Psoas muscle (tissue), 8 donors: ENCODE measurements around the gene TAF13. TPM values are rescaled to one million over a fixed set of nuclear protein-coding genes. Genes with fewer than 3 reads are reported as not detected.

Experiments
- ATAC-seq, 4 donors: fragments of 200-7000 bp; cut with Tn5 transposase; one replicate each; pipeline ENCODE4 v1.9.1; 2020; ENCODE audit warnings: moderate library complexity in 3 of 4, mild to moderate bottlenecking in 2 of 4
- DNase-seq, 2 donors: peaks; one replicate each; pipeline ENCODE4 v3.0.0-alpha.2; 2020
- H3K27ac ChIP-seq: fragments of 200-600 bp; one replicate; pipeline ENCODE4 v1.8.0; 2022
- H3K27me3 ChIP-seq, 3 donors: fragments of 200-600 bp in 1 of 3; one replicate each; pipeline versions ENCODE4 v1.6.1 to v1.8.0; 2013 to 2022; ENCODE audit warnings: low read length in 2 of 3, mild to moderate bottlenecking in 2 of 3, moderate library complexity in 1 of 3; ENCODE audit not compliant: insufficient read depth in 3 of 3
- H3K36me3 ChIP-seq, 2 donors: fragments of 200-600 bp in 1 of 2; one replicate each; pipeline versions ENCODE4 v1.6.1 to v1.8.0; 2013 to 2022; ENCODE audit warnings: low read depth in 1 of 2, mild to moderate bottlenecking in 1 of 2, moderate library complexity in 1 of 2; ENCODE audit not compliant: insufficient read depth in 1 of 2
- H3K4me1 ChIP-seq: fragments of 200-600 bp; one replicate; pipeline ENCODE4 v1.8.0; 2022
- H3K4me3 ChIP-seq: fragments of 200-600 bp; one replicate; pipeline ENCODE4 v1.8.0; 2022; ENCODE audit warnings: mild to moderate bottlenecking
- H3K9me3 ChIP-seq: fragments of 200-600 bp; one replicate; pipeline ENCODE4 v1.8.0; 2022
- CTCF ChIP-seq: fragments of 200-600 bp; IDR thresholded peaks from one replicate; pipeline ENCODE4 v1.8.0; 2022; ENCODE audit warnings: antibody characterized with exemption
- WGBS, 3 donors: extraction: QIAGEN DNeasy Blood & Tissue Kit; methylation state at CpG; one replicate each; pipeline versions ENCODE4 v1.1.6 to v1.1.7; 2013; 5-methylcytosine and 5-hydroxymethylcytosine counted together
- intact Hi-C, 2 donors: fragments of 100-400 bp; cut with DNase I; formaldehyde crosslinking; loops; one replicate each; pipeline versions ENCODE4 v1.11.0 to v1.14.2; 2022
- polyA plus RNA-seq, 3 donors: library from polyadenylated mRNA; stranded (reverse); fragments of 200-250 nt; gene quantifications; one replicate each; pipeline ENCODE4 v1.2.3, GENCODE V29; 2013
- total RNA-seq, 4 donors: library from RNA; stranded (reverse); fragmentation: NEBNext Ultra II Directional in 2 of 4; extraction: Animal tissue kit (Norgen Biotek cat#: 25700) in 2 of 4; gene quantifications; one replicate each; pipeline versions ENCODE4 v1.2.1 to v1.2.4, GENCODE V29; 2021 to 2023
- donor health status: healthy with polysubstance abuse.
- donor health status: DM: no; HTN: no; CAD: no; lungs with moderate emphysema.
- donor health status: Bipolar disorder and iron deficiency.
- donor health status: healthy.
- donor health status: DM: yes; HTN: yes; CAD: no.
- donor health status: DM: no; HTN: no; CAD: no.
- donor health status: DM: no; HTN: no; CAD: no.
- donor health status: DM: yes; HTN: yes; CAD: no.

Gene TAF13
- total and polyA plus RNA-seq, 7 donors = 61.5 to 228 (median 77.0) TPM

GRCh38 chr1:109045595-109045994 is 30.2 kb downstream of the TAF13 start:
- Histone ChIP-seq H3K27ac (no peak overlapping the region), H3K9me3 (no peaks in the 10 kb centered on the region), H3K27me3 (no peaks in the 10 kb centered on the region), H3K4me3 (no peak overlapping the region), H3K4me1 (peaks cover 2% of the 10 kb centered on the region), H3K36me3 (no peaks in the 10 kb centered on the region)
- intact Hi-C loops = loop anchor here in 1 of 2 donors (10.0 kb wide), 1 partner anchor 81 kb away; the partner anchor contains the start of gene CLCC1
- TF ChIP-seq CTCF = no peak
- DNase-seq (no peak), ATAC-seq (no peak)
- 67 to 79% (median 74%) methylated on average over 1 of the region's 1 CpG for WGBS, 3 donors

- WGBS, 3 donors = 1% methylated on average over 48 to 90 of the region's 90 CpGs
- H3K4me3 ChIP-seq = peak within 1 kb of the TSS; percentile 98
- intact Hi-C loops = loop anchor here (5.0 to 10.0 kb wide), 3 partner anchors 35 to 77 kb away; partner anchors contain the start of genes TMEM167B (in 2 of the 2), CLCC1 (in 1 of the 2) and TAF13 (in 1 of the 2)
- no peaks in the 10 kb centered on the region for H3K27me3 ChIP-seq
- no peaks in the 10 kb centered on the region for H3K36me3 ChIP-seq
- TF ChIP-seq CTCF = no peak
- H3K4me1 ChIP-seq = peaks cover 11% of the 10 kb centered on the region
- H3K9me3 ChIP-seq = no peaks in the 10 kb centered on the region
- DNase-seq (peak; percentile 95 to 98), ATAC-seq (peak; percentile 98 to 100 (median 99))
- peak within 1 kb of the TSS; percentile 85 for H3K27ac ChIP-seq
Observed at GRCh38 chr1:109041621-109042468, 34.0 kb downstream of the TAF13 start, which contains the start of gene WDR47. WDR47 (minus strand) TSS chr1:109042102; CDS start chr1:109023512, 18,590 bp downstream.

GRCh38 chr1:109040989-109041620 is 34.7 kb downstream of the TAF13 start:
- peak; percentile 31 to 60 for DNase-seq

GRCh38 chr1:109040627-109040988 is 35.2 kb downstream of the TAF13 start:
- H3K36me3 ChIP-seq = no peaks in the 10 kb centered on the region
- H3K4me1 ChIP-seq = peaks cover 11% of the 10 kb centered on the region
- H3K27ac ChIP-seq = peak overlapping the region; percentile 85
- peak overlapping the region; percentile 98 for H3K4me3 ChIP-seq
- no peak for DNase-seq
- ATAC-seq = no peak
- intact Hi-C loops = loop anchor here (5.0 to 10.0 kb wide), 3 partner anchors 37 to 76 kb away; partner anchors contain the start of genes TMEM167B (in 2 of the 2), CLCC1 (in 1 of the 2) and TAF13 (in 1 of the 2)
- 19 to 32% (median 22%) methylated on average over 3 of the region's 3 CpGs for WGBS, 3 donors
- no peak for TF ChIP-seq CTCF
- no peaks in the 10 kb centered on the region for H3K9me3 ChIP-seq
- no peaks in the 10 kb centered on the region for H3K27me3 ChIP-seq

More at GRCh38 chr1:109040989-109041620, 34.7 kb downstream of the TAF13 start:
- Histone ChIP-seq H3K9me3 (no peaks in the 10 kb centered on the region), H3K36me3 (no peaks in the 10 kb centered on the region), H3K27ac (peak overlapping the region; percentile 85), H3K4me1 (peaks cover 11% of the 10 kb centered on the region), H3K4me3 (peak overlapping the region; percentile 98), H3K27me3 (no peaks in the 10 kb centered on the region)
- ATAC-seq = peak; percentile 11 to 47 (median 24)
- WGBS, 3 donors = 0 to 1% (median 1%) methylated on average over 39 to 44 of the region's 44 CpGs
- TF ChIP-seq CTCF = no peak
- intact Hi-C loops = loop anchor here (5.0 to 10.0 kb wide), 3 partner anchors 36 to 76 kb away; partner anchors contain the start of genes TMEM167B (in 2 of the 2), CLCC1 (in 1 of the 2) and TAF13 (in 1 of the 2)
